Activated naive CD4-positive, alpha-beta T cell treated with anti-CD3 and anti-CD28 coated beads, Interleukin-2, amount 50 U/mL, for 16 hours (primary cell): ENCODE data around the gene CERS4.
"Not testable (repeated sequence)": the region's sequence is repeated elsewhere in the genome, so short reads cannot be mapped to it uniquely, and the experiment has no call there.

Source experiments
- DNase-seq: peaks from one replicate; pipeline ENCODE4 v3.0.0-alpha.2; 2020

Gene CERS4

DNA sequence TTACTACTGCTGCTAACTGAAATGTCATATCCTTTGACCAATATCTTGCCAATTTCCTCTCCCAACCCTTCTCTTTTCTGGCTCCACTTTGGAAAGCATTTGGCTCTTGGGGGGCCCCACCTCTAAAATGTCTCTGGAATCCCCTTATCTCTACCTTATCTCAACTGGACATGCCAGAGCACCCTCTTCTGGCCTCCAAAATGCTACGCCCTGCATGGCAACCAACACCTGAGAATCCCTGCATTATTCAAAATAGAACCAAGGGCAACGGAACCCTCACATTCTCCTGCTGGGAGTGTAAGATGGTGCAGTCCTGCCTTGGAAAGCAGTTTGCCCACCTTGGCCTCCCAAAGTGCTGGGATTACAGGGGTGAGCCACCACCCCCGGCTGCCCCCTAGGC is 35.3 kb downstream of the CERS4 start:
- no peak for DNase-seq

- no peak for DNase-seq
Observed at GRCh38 chr19:8245869-8246835, 37.0 kb downstream of the CERS4 start.

GRCh38 chr19:8247129-8247890 is 38.1 kb downstream of the CERS4 start:
- DNase-seq: not testable (repeated sequence)

GRCh38 chr19:8248348-8249328 is 39.5 kb downstream of the CERS4 start:
- no peak for DNase-seq

GRCh38 chr19:8250596-8250995 is 41.4 kb downstream of the CERS4 start:
- DNase-seq: no peak

DNA sequence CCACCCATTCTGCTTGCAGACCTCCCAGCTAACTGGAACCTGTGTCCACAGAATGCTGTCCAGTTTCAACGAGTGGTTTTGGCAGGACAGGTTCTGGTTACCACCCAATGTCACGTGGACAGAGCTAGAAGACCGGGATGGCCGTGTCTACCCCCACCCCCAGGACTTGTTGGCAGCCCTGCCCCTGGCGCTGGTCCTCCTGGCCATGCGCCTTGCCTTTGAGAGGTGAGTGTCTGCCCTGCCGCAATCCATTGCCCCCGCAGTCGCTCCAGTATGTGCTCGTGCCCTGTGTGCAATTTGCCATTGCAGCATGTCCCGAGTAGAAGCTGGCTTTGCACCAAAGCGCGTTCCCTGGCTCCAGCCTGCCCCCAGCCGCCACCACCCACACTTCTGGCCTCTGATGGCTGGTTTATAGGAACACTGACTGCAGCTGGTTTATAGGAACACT is 41.9 kb downstream of the CERS4 start:
- DNase-seq: no peak

DNA sequence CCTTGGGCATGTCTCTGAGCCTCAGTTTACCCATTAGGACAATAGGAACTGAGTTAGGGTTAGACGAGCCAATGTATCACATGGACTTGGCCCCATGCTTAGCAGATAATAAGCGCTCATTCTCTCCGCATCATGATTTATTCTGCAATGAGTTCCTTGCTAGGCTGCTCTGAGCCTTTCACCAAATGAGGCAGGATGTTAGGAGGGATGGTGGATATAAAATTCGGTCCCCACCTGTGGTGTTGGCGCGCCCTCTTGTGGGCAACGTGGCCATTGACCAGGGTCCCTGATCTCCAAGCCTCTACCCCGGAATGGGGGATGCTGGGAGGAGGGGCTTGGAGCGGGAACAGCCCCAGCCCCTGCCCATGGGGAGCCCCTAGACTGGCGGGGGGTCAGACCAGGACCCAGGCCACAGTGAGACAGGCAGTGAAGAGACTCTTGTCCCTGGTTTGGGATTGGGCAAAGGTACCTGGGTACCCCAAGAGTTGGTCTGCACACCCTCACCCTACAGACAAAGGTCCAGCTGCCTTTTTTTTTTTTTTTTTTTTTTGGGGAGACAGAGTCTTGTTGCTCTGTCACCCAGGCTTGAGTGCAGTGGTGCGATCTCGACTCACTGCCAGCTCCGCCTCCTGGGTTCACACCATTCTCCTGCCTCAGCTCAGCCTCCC is 43.9 kb downstream of the CERS4 start:
- peak; percentile 83 for DNase-seq

GRCh38 chr19:8253678-8254077 is 44.5 kb downstream of the CERS4 start:
- DNase-seq: no peak

DNA sequence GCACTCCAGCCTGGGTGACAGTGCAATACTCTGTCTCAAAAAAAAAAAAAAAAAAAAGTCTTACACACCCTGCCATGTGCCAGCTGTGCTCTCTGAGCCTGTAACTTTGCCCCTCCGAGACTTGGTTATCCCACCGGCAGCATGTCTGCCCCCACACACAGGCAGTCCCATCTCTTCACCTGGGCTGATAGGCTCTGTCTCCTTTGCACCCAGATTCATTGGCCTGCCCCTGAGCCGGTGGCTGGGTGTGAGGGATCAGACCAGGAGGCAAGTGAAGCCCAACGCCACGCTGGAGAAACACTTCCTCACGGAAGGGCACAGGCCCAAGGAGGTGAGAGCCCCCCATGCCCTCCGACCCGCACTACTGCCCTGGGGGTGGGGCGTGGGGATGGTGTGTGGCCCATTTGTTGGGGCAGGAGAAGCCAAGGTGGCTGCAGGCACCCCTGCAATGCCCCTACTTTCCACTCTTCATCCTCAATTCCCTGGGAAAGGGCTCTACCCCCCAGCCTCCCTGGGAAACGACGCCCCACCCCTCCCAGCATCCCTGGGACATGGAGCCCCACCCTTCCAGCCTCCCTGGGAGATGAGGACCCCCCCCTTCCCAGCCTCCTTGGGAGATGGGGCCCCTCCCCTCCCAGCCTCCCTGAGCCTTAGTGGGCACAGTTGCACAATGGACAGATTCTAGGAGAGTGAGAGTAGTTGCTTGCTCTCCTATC is 45.3 kb downstream of the CERS4 start:
- no peak for DNase-seq

- DNase-seq: no peak
Observed at GRCh38 chr19:8255426-8256125, 46.4 kb downstream of the CERS4 start.

GRCh38 chr19:8256276-8257051 is 47.3 kb downstream of the CERS4 start:
- DNase-seq: no peak

GRCh38 chr19:8257052-8257443 is 47.9 kb downstream of the CERS4 start:
- DNase-seq: no peak

GRCh38 chr19:8259142-8259921 is 50.2 kb downstream of the CERS4 start:
- DNase-seq: no peak

GRCh38 chr19:8259922-8260247 is 50.7 kb downstream of the CERS4 start:
- DNase-seq: no peak

DNA sequence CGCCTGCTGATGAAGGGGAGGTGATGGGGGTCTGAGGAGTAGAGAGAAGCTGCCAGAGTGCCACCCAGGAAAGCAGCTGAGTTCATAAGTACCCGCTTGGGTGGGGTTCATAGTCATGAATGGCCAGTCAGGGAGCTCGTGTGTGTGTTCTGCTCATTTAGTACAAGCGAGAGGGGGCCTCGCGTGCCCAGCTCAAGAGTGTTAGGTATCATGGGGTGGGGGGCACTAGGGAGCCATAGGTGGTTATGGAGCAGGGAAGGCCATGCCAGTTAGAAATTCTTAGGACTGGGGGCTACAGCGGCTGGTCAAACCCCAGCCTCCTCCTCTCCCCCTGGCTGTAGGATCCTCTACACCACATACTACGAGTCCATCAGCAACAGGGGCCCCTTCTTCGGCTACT is 52.2 kb downstream of the CERS4 start:
- DNase-seq: no peak

GRCh38 chr19:8261881-8262280 is 52.7 kb downstream of the CERS4 start:
- no peak for DNase-seq

DNA sequence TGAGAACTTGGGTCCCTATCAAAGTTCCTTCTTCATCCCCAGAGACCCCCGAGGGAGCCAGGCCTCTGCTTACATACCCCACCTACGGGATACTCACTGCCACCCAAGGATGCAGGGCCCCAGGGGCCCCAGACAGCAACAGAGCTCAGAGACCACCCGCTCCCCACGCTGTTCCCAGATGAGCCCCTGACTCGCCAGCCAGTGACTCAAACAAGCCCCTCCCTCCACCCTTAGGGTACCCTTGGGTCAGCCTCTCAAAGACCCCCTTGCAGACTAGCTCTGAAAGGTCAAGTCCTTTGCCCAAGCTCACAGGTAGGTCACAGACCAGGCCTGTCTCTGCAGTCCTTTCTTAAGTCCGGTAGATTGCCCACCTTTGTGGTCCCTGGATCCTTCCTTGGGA is 53.3 kb downstream of the CERS4 start:
- DNase-seq: no peak

DNA sequence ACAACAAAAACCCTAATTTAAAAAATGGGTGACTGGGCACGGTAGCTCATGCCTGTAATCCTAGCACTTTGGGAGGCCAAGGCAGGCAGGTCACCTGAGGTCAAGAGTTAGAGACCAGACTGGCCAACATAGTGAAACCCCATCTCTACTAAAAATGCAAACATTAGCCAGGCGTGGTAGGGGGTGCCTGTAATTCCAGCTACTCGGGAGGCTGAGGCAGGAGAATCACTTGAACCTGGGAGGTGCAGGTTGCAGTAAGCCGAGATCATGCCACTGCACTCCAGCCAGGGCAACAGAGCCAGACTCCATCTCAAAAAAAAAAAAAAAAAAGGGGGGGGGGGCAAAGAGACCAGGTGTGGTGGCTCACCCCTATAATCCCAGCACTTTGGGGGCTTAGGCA is 55.1 kb downstream of the CERS4 start:
- not testable (repeated sequence) for DNase-seq

DNA sequence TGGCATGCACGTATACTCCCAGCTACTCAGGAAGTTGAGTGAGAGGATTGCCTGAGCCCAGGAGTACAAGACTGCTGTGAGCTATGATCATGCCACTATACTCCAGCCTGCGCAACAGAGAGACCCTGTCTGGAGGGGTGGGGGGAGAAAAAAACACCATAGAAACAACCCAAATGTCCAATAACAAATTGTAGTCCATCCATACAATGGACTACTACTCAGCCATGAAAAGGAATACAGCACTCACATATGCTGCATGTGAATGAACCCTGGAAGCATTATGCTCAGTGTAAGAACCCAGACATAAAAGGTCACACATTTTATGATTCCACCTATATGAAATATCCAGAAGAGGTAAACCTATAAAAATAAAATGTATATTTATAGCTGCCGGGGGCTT is 56.7 kb downstream of the CERS4 start:
- no peak for DNase-seq
